HEK293 (cell line): ENCODE results near the gene ANAPC2.

ENCODE experiments used
- CTCF ChIP-seq: fragments of 450-650 bp; formaldehyde crosslinking; IDR thresholded peaks from 2 replicates; pipeline ENCODE4 v1.5.1; 2016; ENCODE audit warnings: missing biosample characterization, missing genetic modification characterization
- PATZ1 ChIP-seq: fragments of 450-650 bp; formaldehyde crosslinking; IDR thresholded peaks from 2 replicates; pipeline ENCODE4 v1.5.1; 2016; ENCODE audit warnings: missing biosample characterization, missing genetic modification characterization
- ZNF121 ChIP-seq: fragments of 450-650 bp; formaldehyde crosslinking; IDR thresholded peaks from 2 replicates; pipeline ENCODE4 v1.5.1; 2016; ENCODE audit warnings: missing biosample characterization, missing genetic modification characterization
- ZNF510 ChIP-seq: fragments of 450-650 bp; formaldehyde crosslinking; IDR thresholded peaks from 2 replicates; pipeline ENCODE4 v1.5.1; 2018; ENCODE audit warnings: mild to moderate bottlenecking, missing genetic modification characterization, missing biosample characterization; ENCODE audit not compliant: insufficient replicate concordance
- ZNF596 ChIP-seq: fragments of 450-650 bp; IDR thresholded peaks from 2 replicates; pipeline ENCODE4 v1.5.0; 2018; ENCODE audit warnings: missing biosample characterization, mild to moderate bottlenecking, missing genetic modification characterization, moderate library complexity

- no peak for TF ChIP-seq ZNF510
- TF ChIP-seq ZNF121 (tag by site-specific recombination), result no peak
- no peak for TF ChIP-seq PATZ1
- TF ChIP-seq CTCF, result no peak
- no peak for TF ChIP-seq ZNF596 (tag by site-specific recombination)
Observed at GRCh38 chr9:137159105-137160053, 29.0 kb downstream of the ANAPC2 start.
